Fibroblast of peridontal ligament (primary cell): Measurements from ENCODE around the gene OVAAL.

ENCODE experiments used
- DNase-seq: peaks from one replicate; pipeline ENCODE4 v3.0.0-alpha.2; 2010; ENCODE audit errors: extremely low read depth

Gene OVAAL

DNA sequence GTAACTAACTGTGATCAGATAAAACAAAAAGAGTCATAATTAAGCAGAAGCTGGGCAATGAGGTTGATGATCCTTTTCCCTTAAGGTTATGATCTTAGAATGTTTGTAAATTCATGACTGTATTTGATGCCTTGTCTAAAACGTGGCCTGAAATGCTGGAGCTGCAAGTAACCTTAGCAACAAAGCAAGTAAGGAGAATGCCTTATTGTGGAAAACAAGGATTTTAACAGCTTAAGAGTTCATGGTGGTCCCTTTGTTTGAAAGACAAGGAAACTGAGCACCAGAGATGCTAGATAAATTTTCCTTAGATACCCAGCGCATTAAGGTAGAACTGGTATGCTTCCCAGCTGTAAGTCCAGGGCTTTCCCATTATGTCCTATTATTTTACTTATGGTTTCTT, 47.4 kb downstream of the OVAAL start:
- no peak for DNase-seq

DNA sequence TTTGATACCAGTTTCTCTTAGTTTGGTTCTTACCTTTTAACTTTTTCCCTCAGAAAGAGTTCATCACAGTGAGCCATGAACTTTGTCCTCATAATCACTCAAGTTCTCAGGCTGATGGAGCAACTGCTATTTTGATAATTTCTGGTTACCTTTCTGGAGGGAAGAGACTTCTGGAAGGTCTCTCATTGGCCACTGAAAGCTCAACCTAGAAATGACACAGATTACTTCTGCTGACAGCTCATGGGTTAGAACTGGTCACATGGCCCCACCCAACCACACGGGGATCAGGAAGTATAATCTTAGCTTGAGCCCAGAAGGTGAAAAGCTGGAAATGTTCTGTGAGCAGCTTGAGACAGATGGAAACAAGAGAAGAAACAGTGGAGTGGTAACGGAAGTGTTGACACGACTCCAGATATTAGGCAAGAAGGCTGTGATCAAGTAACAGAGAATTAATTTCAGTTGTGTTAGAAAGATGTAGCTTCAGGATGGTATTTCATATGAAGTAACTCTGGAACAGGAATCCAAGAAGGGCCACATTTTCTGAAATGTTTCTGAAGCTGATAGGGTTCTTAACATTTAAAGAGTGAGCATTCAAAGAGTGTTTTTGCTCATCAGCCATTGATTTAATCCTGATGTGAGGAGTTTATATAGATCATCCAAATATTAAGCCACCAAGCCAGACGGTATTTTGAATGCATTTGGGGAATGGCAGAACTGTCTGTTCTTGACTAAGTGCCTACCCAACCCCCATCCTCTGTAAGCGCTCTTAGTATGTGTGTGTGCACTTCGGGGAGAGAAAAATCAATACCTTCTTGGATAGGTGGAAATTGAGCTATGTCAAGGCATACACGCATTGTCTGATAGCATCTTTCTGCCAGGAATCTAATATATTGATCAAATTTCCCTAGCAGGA, 51.1 kb downstream of the OVAAL start:
- peak; percentile 40 for DNase-seq

DNA sequence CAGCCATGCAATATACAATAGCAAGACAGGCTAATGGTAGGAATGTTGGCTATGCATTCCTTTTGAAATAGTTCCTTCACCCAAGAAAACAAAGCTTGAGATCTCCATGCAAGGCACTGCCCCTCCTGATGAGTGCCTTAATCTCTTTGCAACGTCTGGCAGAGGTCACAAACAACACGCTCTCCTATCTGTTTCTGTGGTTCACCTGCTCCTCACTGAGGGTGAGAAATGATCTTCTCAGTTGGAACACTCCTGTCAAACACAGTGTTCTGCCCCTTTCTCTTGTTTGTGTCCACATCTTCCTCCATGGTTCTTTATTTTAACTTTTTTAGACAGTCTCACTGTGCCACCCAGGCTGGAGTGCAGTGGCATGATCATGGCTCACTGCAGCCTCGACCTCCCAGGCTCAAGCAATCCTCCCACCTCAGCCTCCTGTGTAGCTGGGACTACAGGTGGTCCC, 51.8 kb downstream of the OVAAL start:
- no peak for DNase-seq

DNA sequence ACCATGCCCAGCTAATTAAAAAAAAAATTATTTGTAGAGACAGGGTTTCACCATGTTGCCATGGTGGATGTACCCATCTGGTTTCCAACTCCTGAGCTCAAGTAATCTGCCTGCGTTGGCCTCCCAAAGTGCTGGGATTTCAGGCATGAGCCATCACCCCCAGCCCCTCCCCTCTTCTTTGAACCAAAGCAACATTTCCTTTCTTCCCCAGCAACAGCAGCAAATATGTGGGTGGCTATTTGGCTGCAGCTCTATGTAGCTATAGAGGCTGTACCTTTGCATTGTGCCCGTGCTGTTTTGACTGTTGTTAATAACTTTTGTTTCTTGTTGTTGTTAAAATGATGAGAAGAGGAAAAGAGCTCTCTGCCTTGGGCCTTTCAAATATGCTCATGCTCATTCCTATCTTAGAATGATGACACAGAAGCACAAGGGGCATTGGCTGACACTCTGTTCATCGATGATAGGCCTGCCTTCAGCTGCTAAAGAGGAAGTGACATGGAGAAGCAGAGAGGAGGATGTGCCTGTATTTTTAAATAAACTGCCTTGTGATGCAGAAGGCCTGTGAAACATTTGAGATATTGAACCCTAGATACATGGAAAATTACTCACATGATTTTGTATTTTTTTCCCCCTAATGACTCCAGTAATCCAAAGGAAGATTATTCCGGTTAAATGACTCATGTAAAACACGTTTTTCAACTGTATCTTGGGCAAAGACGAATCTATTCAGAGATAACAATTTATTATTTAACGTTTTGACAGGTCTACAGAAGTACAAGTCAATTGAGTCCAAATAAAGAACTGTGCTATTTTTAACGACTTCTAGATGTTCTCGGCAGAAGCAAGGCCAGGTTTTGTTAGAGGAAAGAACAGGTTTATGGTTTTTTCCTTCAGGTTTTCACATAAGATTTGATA, 52.5 kb downstream of the OVAAL start:
- DNase-seq: no peak

DNA sequence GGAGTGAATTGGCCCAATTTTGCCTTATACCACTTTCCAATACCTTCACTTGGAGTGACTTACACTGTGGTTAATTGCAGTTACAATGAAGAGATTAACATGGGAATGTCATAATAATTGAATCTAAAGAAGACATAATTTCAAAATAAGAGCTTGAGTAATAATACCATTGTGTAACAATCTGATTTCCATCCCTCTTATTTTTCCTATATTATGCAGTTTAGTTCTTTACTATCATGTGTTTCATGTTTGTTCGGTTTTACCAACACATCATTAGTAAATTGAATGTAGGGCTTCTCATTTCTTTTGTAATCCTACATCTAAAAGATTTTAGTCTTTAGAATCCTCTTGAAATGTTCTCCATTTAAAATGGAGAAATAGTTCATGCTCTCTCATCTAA, 53.9 kb downstream of the OVAAL start:
- DNase-seq: no peak

DNA sequence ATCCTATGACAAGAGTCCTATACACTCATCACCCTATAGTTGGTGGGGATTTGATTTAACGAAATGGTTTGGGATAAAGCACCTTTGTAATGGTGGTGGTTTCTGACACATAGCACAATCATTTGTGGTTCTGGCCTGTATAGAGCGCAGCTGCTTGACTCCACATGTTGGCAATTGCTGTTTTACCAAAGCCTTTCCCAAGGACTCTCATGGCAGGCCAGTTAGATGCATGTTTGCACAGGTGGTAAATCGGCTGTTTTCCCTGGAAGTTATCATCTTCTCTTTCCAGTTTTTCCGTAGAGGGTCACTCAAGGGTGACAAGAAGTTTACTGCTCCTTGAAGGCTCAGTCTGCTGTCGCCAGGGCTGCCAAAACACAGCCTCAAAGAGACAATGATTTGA, 56.0 kb downstream of the OVAAL start:
- DNase-seq: peak; percentile 13

DNA sequence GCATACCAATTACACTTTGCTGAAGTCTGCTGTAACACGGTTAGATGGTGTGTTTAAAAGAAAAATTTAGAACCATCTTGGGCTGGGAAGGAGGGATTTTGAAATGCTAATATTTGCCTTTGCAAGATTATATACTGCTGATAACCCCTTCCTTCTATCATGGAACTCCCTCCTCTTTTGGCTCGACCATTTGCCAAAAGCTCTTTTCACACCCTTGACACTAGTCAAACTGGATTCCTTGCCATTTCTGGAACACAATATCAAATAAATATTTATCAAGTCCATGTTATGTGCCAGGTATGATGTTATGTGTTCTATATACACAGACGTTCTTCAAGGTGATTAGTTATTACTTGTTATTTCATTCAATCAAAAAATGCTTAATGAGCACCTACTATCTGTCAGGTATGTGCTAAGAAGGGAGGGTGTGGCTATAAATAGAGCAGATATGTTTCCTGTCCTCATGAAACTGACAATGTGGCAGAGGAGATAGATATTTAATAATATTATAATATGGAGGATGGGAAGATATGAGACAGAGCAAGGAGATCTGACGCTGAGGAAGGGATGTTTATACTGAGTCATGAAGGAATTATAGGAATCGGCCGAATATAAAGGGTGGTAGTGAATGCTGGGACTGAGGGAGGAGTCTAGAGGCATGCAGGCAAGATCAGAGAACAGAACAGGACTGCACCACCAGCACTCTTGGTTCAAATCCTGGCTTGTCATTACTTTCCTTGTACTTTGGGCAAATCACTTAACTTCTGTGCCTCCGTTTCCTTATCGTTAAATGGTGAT, 56.9 kb downstream of the OVAAL start:
- no peak for DNase-seq
